HepG2 (cell line): ENCODE data around the gene ANKRD55. TPM values are rescaled to one million over a fixed set of nuclear protein-coding genes. Genes with fewer than 3 reads are reported as not detected.

Experiments used
- ATAC-seq: fragments of 200-7000 bp; cut with Tn5 transposase; 3 replicates; pipeline ENCODE4 v1.9.1; 2020; ENCODE audit warnings: mild to moderate bottlenecking, moderate library complexity
- BruUV-seq: library from RNA; stranded (reverse); fragments of 400-500 nt; replicated peaks from 2 replicates; lab custom pipeline; 2021; lab: Mats Ljungman, UMichigan
- CTCF ChIA-PET: fragments of 300-600 bp; formaldehyde crosslinking; extraction: SDS; loops from one replicate; lab custom pipeline; 2021; ENCODE audit warnings: low total read pairs, inconsistent platforms, low intra/inter-chr PET ratio; lab: Yijun Ruan, JAX
- POLR2A ChIA-PET: fragments of 350-600 bp; sonication (Branson Sonifier 250); formaldehyde crosslinking; loops from one replicate; lab custom pipeline; 2020; ENCODE audit warnings: antibody characterized with exemption, inconsistent platforms; lab: Yijun Ruan, JAX
- DNase-seq: peaks from one replicate; pipeline ENCODE4 v3.0.0-alpha.2; 2015; ENCODE audit warnings: low spot score
- FAIRE-seq: peaks from 3 replicates; lab custom pipeline; 2011; peaks lifted over from hg19 to GRCh38; lab: Jason Lieb, UNC
- H2AFZ ChIP-seq: one replicate; pipeline ENCODE4 v1.6.1; 2011; ENCODE audit warnings: low read length, inconsistent platforms
- H3K27ac ChIP-seq: fragments of 300-600 bp; 3 replicates; pipeline ENCODE4 v1.8.0; 2011; ENCODE audit warnings: mixed run types, mild to moderate bottlenecking, mixed read lengths, low read length, inconsistent platforms; ENCODE audit not compliant: insufficient read depth; ENCODE audit errors: extremely low read length
- H3K27me3 ChIP-seq, 2 experiments: fragments of 200-600 bp in 1 of 2; 2 replicates in 1 of 2; 3 replicates in 1 of 2; pipeline versions ENCODE4 v1.6.0 to v1.8.0; 2011; ENCODE audit warnings: low read length in 2 of 2, mild to moderate bottlenecking in 2 of 2, moderate library complexity in 2 of 2, inconsistent platforms in 1 of 2; ENCODE audit not compliant: insufficient read depth in 2 of 2, control insufficient read depth in 1 of 2
- H3K36me3 ChIP-seq, 2 experiments: fragments of 200-600 bp in 1 of 2; replicated peaks in 1 of 2; 2 replicates in 1 of 2; 3 replicates in 1 of 2; pipeline versions ENCODE4 v1.5.1 to v1.8.0; 2011; ENCODE audit warnings: low read length in 2 of 2, inconsistent platforms in 1 of 2; ENCODE audit not compliant: insufficient read depth in 2 of 2, control insufficient read depth in 1 of 2
- H3K4me1 ChIP-seq: 2 replicates; pipeline ENCODE4 v1.5.1; 2012; ENCODE audit warnings: low read length, inconsistent platforms; ENCODE audit not compliant: insufficient read depth
- H3K4me2 ChIP-seq: 2 replicates; pipeline ENCODE4 v1.6.0; 2011; ENCODE audit warnings: low read depth, low read length, inconsistent platforms
- H3K4me3 ChIP-seq, 3 experiments: fragments of 200-600 bp in 1 of 3; sonication (generic), shearing (Covaris generic) in 1 of 3; replicated peaks in 1 of 3; 2 replicates each; pipeline ENCODE4 v1.5.1; 2011 to 2016; ENCODE audit warnings: low read length in 3 of 3, inconsistent platforms in 2 of 3, low read depth in 2 of 3, mild to moderate bottlenecking in 2 of 3, control low read depth in 1 of 3, mixed read lengths in 1 of 3; ENCODE audit not compliant: insufficient read depth in 1 of 3
- H3K79me2 ChIP-seq: one replicate; pipeline ENCODE4 v1.6.1; 2011; ENCODE audit warnings: low read length, inconsistent platforms; ENCODE audit not compliant: insufficient read depth
- H3K9ac ChIP-seq: 2 replicates; pipeline ENCODE4 v1.6.0; 2011; ENCODE audit warnings: mild to moderate bottlenecking, low read depth, low read length, inconsistent platforms; ENCODE audit not compliant: insufficient read depth
- H3K9me3 ChIP-seq: 2 replicates; pipeline ENCODE4 v1.5.1; 2012; ENCODE audit warnings: mild to moderate bottlenecking, low read length
- H4K20me1 ChIP-seq: 2 replicates; pipeline ENCODE4 v1.6.0; 2011; ENCODE audit warnings: inconsistent platforms, mild to moderate bottlenecking, low read length, moderate library complexity; ENCODE audit not compliant: insufficient read depth
- ARID3A ChIP-seq: IDR thresholded peaks from 2 replicates; pipeline ENCODE4 v1.6.1; 2012; ENCODE audit warnings: low read depth, low read length, improper control_type of control experiment
- CEBPB ChIP-seq: IDR thresholded peaks from 2 replicates; pipeline ENCODE4 v1.6.1; 2011; ENCODE audit warnings: low read depth, low read length, improper control_type of control experiment, borderline replicate concordance
- CEBPG ChIP-seq: IDR thresholded peaks from 2 replicates; pipeline ENCODE4 v1.6.1; 2016
- MIER3 ChIP-seq: IDR thresholded peaks from 2 replicates; pipeline ENCODE4 v1.6.1; 2016; ENCODE audit warnings: missing compliant biosample characterization, borderline replicate concordance
- RNF2 ChIP-seq: fragments of 450-650 bp; conservative IDR thresholded peaks from 2 replicates; pipeline ENCODE4 v1.6.1; 2016; ENCODE audit warnings: low read depth
- SP2 ChIP-seq: sonication (generic); formaldehyde crosslinking; IDR thresholded peaks from 2 replicates; pipeline ENCODE4 v1.5.1; 2020; ENCODE audit warnings: mild to moderate bottlenecking, missing genetic modification reagents
- SRSF9 ChIP-seq: fragments of 200-400 bp; formaldehyde crosslinking; IDR thresholded peaks from 2 replicates; pipeline ENCODE4 v1.6.1; 2018; ENCODE audit warnings: borderline replicate concordance, mild to moderate bottlenecking, low read depth, low read length; ENCODE audit not compliant: insufficient read depth, poor library complexity, severe bottlenecking
- ZKSCAN8 ChIP-seq: IDR thresholded peaks from 2 replicates; pipeline ENCODE4 v1.6.1; 2016; ENCODE audit warnings: borderline replicate concordance, missing genetic modification reagents, missing compliant biosample characterization
- ZNF460 ChIP-seq: sonication (generic); formaldehyde crosslinking; IDR thresholded peaks from 2 replicates; pipeline ENCODE4 v1.5.1; 2020; ENCODE audit warnings: missing genetic modification reagents, mild to moderate bottlenecking, borderline replicate concordance
- ZNF512B ChIP-seq: sonication (generic); formaldehyde crosslinking; IDR thresholded peaks from 2 replicates; pipeline ENCODE4 v1.5.1; 2020; ENCODE audit warnings: missing genetic modification reagents, mild to moderate bottlenecking, borderline replicate concordance
- ZNF558 ChIP-seq: sonication (generic); formaldehyde crosslinking; IDR thresholded peaks from 2 replicates; pipeline ENCODE4 v1.9.0; 2022; ENCODE audit warnings: mild to moderate bottlenecking, missing genetic modification reagents, borderline replicate concordance
- WGBS: methylation state at CpG from one replicate; pipeline ENCODE4 v1.1.6; 2017; ENCODE audit warnings: low lambda C conversion rate; 5-methylcytosine and 5-hydroxymethylcytosine counted together
- in situ Hi-C: cut with HindIII; loops from 2 replicates; pipeline ENCODE4 v1.10.0; 2017; ENCODE audit warnings: low pct_unique_long_range_greater_than_20kb; ENCODE audit not compliant: extremely low pct_ligation_motif_present
- intact Hi-C: fragments of 100-400 bp; cut with micrococcal nuclease; formaldehyde crosslinking; loops from one replicate; pipeline ENCODE4 v1.10.0; 2022; ENCODE audit not compliant: unreplicated experiment
- polyA plus RNA-seq, 8 experiments: library from polyadenylated mRNA; depleted of rRNA in 3 of 8; stranded (reverse) in 7 of 8; unstranded in 1 of 8; fragments of >200 nt; fragmentation: Illumina TruSeq in 4 of 8; extraction: Trizol in 4 of 8; gene quantifications; 2 replicates each; pipeline versions ENCODE4 v1.2.1 to v1.2.3, GENCODE V29; 2011 to 2016; ENCODE audit warnings: low read depth in 4 of 8, missing spikeins in 1 of 8, mixed read lengths in 1 of 8; ENCODE audit not compliant: insufficient read depth in 1 of 8
- total RNA-seq, 5 experiments: library from RNA; depleted of rRNA; stranded (reverse); fragments of >200 nt; fragmentation: Illumina TruSeq; extraction: Trizol; gene quantifications; 2 replicates each; pipeline ENCODE4 v1.2.3, GENCODE V29; 2016; ENCODE audit warnings: low read depth in 1 of 5
- TF ChIP-seq, protein P1 (sequence below): fragments of 450-650 bp; IDR thresholded peaks from 2 replicates; pipeline ENCODE4 v1.6.1; 2017
- TF ChIP-seq, protein P2 (sequence below): sonication (generic); formaldehyde crosslinking; IDR thresholded peaks from 2 replicates; pipeline ENCODE4 v1.4.0; 2020; ENCODE audit warnings: missing genetic modification reagents

ANKRD55 gene
- total and polyA plus RNA-seq, 2 of the 13 experiments (the other 11 are each of a cell fraction or from before 2014, with no cell fraction given), result 0.11 to 0.28 TPM

DNA sequence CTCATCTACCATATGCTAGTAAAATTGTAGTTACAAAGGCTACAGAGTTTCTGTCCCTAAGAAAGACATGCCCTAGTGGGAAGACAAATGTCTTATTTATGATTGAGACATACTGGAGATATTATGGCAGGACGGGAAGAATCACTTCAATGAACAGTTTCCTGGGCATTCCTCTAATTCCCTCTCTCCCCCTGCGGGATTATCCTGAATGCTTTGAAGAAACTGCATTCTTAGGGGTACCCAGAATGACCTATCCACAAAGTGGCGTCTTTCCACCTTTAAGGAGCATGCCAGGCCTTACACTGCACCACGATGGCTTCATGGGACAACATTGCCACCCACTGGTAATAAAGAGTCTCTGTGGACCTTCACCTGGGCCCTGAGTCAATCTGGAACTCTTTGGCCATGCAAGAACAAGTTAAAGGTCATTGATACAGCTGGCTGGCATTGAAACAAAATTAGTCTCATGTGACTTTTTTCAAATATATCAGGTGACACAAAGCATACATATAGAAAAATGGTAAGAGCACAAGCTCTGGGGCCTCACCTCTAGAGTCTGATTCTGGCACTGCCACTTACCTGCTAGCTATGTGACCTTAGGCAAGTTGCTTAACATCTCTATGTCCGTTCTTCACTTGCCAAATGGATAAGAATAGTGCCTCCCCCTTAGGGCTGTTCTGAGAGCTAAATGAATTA lies 32.0 kb downstream of the ANKRD55 start:
- intact Hi-C loops, result loop anchor here (1.0 to 5.0 kb wide), 6 partner anchors 63 to 508 kb away; no protein-coding TSS in a partner anchor
- ChIA-PET POLR2A (interaction anchor here (3.4 kb wide), 1 partner anchor 265 kb away, joined by 18 read pairs; no protein-coding TSS in a partner anchor), CTCF (interaction anchor here (0.7 to 2.0 kb wide), 4 partner anchors 218 to 487 kb away, joined by 4 to 24 read pairs (median 10); no protein-coding TSS in a partner anchor)
- Histone ChIP-seq H3K36me3 (no peaks in the 10 kb centered on the region), H3K4me2 (no peak overlapping the region), H2AFZ (no peak overlapping the region), H3K27me3 (no peaks in the 10 kb centered on the region), H3K9me3 (no peaks in the 10 kb centered on the region), H3K4me1 (peaks cover 38% of the 10 kb centered on the region), H3K9ac (no peak overlapping the region), H4K20me1 (no peaks in the 10 kb centered on the region), H3K79me2 (no peaks in the 10 kb centered on the region), H3K27ac (no peak overlapping the region), H3K4me3 (no peak overlapping the region)
- in situ Hi-C loops, result loop anchor here (5.0 kb wide), 1 partner anchor 209 kb away; the partner anchor contains the start of gene IL6ST
- FAIRE-seq (peak; percentile 74), ATAC-seq (peak; percentile 99), DNase-seq (peak; percentile 88)
- no TSS peak for BruUV-seq
- 35% methylated on average over 5 of the region's 5 CpGs for WGBS
- TF ChIP-seq CEBPB (no peak), RNF2 (no peak), SP2 (CRISPR knock-in tag) (no peak), ZKSCAN8 (CRISPR knock-in tag) (peak; percentile 58; the same call in 1 of the 2 replicates), ZNF460 (CRISPR knock-in tag) (no peak), ZNF512B (peak; percentile 86; the same call in 1 of the 2 replicates), MIER3 (0 out of 2 replicates have a peak, but pooled peaks have one; percentile 32), ARID3A (peak; percentile 24; the same call in 1 of the 2 replicates), SRSF9 (no peak), ZNF558 (CRISPR knock-in tag) (no peak), CEBPG (CRISPR knock-in tag) (peak; percentile 59)
- TF ChIP-seq, protein P1, sequence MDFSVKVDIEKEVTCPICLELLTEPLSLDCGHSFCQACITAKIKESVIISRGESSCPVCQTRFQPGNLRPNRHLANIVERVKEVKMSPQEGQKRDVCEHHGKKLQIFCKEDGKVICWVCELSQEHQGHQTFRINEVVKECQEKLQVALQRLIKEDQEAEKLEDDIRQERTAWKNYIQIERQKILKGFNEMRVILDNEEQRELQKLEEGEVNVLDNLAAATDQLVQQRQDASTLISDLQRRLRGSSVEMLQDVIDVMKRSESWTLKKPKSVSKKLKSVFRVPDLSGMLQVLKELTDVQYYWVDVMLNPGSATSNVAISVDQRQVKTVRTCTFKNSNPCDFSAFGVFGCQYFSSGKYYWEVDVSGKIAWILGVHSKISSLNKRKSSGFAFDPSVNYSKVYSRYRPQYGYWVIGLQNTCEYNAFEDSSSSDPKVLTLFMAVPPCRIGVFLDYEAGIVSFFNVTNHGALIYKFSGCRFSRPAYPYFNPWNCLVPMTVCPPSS, result no peak
- TF ChIP-seq, protein P2, sequence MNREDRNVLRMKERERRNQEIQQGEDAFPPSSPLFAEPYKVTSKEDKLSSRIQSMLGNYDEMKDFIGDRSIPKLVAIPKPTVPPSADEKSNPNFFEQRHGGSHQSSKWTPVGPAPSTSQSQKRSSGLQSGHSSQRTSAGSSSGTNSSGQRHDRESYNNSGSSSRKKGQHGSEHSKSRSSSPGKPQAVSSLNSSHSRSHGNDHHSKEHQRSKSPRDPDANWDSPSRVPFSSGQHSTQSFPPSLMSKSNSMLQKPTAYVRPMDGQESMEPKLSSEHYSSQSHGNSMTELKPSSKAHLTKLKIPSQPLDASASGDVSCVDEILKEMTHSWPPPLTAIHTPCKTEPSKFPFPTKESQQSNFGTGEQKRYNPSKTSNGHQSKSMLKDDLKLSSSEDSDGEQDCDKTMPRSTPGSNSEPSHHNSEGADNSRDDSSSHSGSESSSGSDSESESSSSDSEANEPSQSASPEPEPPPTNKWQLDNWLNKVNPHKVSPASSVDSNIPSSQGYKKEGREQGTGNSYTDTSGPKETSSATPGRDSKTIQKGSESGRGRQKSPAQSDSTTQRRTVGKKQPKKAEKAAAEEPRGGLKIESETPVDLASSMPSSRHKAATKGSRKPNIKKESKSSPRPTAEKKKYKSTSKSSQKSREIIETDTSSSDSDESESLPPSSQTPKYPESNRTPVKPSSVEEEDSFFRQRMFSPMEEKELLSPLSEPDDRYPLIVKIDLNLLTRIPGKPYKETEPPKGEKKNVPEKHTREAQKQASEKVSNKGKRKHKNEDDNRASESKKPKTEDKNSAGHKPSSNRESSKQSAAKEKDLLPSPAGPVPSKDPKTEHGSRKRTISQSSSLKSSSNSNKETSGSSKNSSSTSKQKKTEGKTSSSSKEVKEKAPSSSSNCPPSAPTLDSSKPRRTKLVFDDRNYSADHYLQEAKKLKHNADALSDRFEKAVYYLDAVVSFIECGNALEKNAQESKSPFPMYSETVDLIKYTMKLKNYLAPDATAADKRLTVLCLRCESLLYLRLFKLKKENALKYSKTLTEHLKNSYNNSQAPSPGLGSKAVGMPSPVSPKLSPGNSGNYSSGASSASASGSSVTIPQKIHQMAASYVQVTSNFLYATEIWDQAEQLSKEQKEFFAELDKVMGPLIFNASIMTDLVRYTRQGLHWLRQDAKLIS (CRISPR knock-in tag), result 0 out of 2 replicates have a peak, but pooled peaks have one; percentile 46
